H1 (cell line): Measurements from ENCODE around the gene CACNA2D4. TPM values are rescaled to one million over a fixed set of nuclear protein-coding genes. Genes with fewer than 3 reads are reported as not detected.

ENCODE experiments used
- CTCF ChIA-PET: fragments of 300-600 bp; sonication (Branson Sonifier 250); formaldehyde crosslinking; loops from one replicate; lab custom pipeline; 2021; ENCODE audit not compliant: partially characterized antibody; lab: Charles Lee
- POLR2A ChIA-PET: fragments of 300-600 bp; sonication (Branson Sonifier 250); formaldehyde crosslinking; loops from one replicate; lab custom pipeline; 2021; ENCODE audit warnings: inconsistent platforms; ENCODE audit not compliant: partially characterized antibody; lab: Charles Lee
- DNase-seq, 2 experiments: peaks; one replicate each; pipeline versions ENCODE4 v3.0.0 to v3.0.0-alpha.2; 2010 to 2022; ENCODE audit warnings: low spot score in 2 of 2, low read depth in 1 of 2, mixed read lengths in 1 of 2
- FAIRE-seq: peaks from 2 replicates; lab custom pipeline; 2011; peaks lifted over from hg19 to GRCh38; lab: Jason Lieb, UNC
- H2AFZ ChIP-seq: 2 replicates; pipeline ENCODE4 v1.8.1; 2012; ENCODE audit warnings: low read length, inconsistent platforms
- H2AK5ac ChIP-seq: 2 replicates; pipeline ENCODE4 v1.6.1; 2013; ENCODE audit warnings: low read depth, low read length
- H2BK120ac ChIP-seq: replicated peaks from 2 replicates; pipeline ENCODE3; 2013; ENCODE audit warnings: low read depth, low read length, inconsistent platforms
- H2BK12ac ChIP-seq: 2 replicates; pipeline ENCODE4 v1.6.1; 2013; ENCODE audit warnings: low read depth, low read length
- H2BK15ac ChIP-seq: 2 replicates; pipeline ENCODE4 v1.6.1; 2013; ENCODE audit warnings: low read length
- H2BK20ac ChIP-seq: 2 replicates; pipeline ENCODE4 v1.6.1; 2013; ENCODE audit warnings: low read length
- H2BK5ac ChIP-seq: 2 replicates; pipeline ENCODE4 v1.6.1; 2013; ENCODE audit warnings: low read depth, low read length
- H3K14ac ChIP-seq: 2 replicates; pipeline ENCODE4 v1.6.1; 2013; ENCODE audit warnings: inconsistent platforms; ENCODE audit not compliant: insufficient read length
- H3K18ac ChIP-seq: 2 replicates; pipeline ENCODE4 v1.6.1; 2013; ENCODE audit warnings: low read length; ENCODE audit errors: extremely low read depth
- H3K23ac ChIP-seq: 2 replicates; pipeline ENCODE4 v1.6.1; 2013; ENCODE audit warnings: inconsistent platforms; ENCODE audit not compliant: insufficient read length
- H3K23me2 ChIP-seq: 2 replicates; pipeline ENCODE4 v1.6.1; 2013; ENCODE audit warnings: low read depth, low read length
- H3K27ac ChIP-seq: 2 replicates; pipeline ENCODE4 v1.6.1; 2011; ENCODE audit warnings: low read depth, low read length, inconsistent platforms
- H3K27me3 ChIP-seq, 4 experiments: replicated peaks in 1 of 4; 1 replicate in 1 of 4; 2 replicates in 3 of 4; pipeline versions ENCODE4 v1.6.1 to v1.8.1; 2011 to 2013; ENCODE audit warnings: low read length in 3 of 4, mild to moderate bottlenecking in 3 of 4, inconsistent platforms in 2 of 4, mixed read lengths in 2 of 4, moderate library complexity in 1 of 4; ENCODE audit not compliant: control insufficient read depth in 3 of 4, insufficient read depth in 3 of 4; ENCODE audit errors: extremely low read depth in 1 of 4
- H3K36me3 ChIP-seq, 4 experiments: 2 replicates each; pipeline versions ENCODE4 v1.6.1 to v1.8.1; 2011 to 2013; ENCODE audit warnings: mild to moderate bottlenecking in 4 of 4, low read length in 3 of 4, moderate library complexity in 2 of 4, control low read depth in 1 of 4, inconsistent platforms in 1 of 4; ENCODE audit not compliant: insufficient read depth in 4 of 4, control insufficient read depth in 2 of 4
- H3K4ac ChIP-seq: replicated peaks from 2 replicates; pipeline ENCODE3; 2013; ENCODE audit warnings: low read length, low read depth, mixed read lengths, inconsistent platforms; ENCODE audit not compliant: insufficient read length
- H3K4me1 ChIP-seq, 4 experiments: replicated peaks in 1 of 4; 1 replicate in 1 of 4; 2 replicates in 3 of 4; pipeline versions ENCODE4 v1.6.1 to v1.8.1; 2011 to 2013; ENCODE audit warnings: low read length in 3 of 4, inconsistent platforms in 2 of 4, mixed read lengths in 1 of 4; ENCODE audit not compliant: insufficient read depth in 4 of 4, control insufficient read depth in 3 of 4
- H3K4me2 ChIP-seq, 2 experiments: 2 replicates each; pipeline versions ENCODE4 v1.6.1 to v1.8.1; 2011 to 2013; ENCODE audit warnings: low read depth in 2 of 2, low read length in 2 of 2, control low read depth in 1 of 2, inconsistent platforms in 1 of 2, mild to moderate bottlenecking in 1 of 2; ENCODE audit not compliant: insufficient read depth in 1 of 2
- H3K4me3 ChIP-seq, 4 experiments: fragments of 200-600, 300-600 bp in 1 of 4; sonication (generic), shearing (Covaris generic), sonication (Bioruptor Twin) in 1 of 4; 2 replicates each; pipeline versions ENCODE4 v1.5.1 to v1.8.1; 2011 to 2016; ENCODE audit warnings: low read length in 4 of 4, low read depth in 3 of 4, control low read depth in 2 of 4, inconsistent platforms in 2 of 4, mild to moderate bottlenecking in 2 of 4, mixed read lengths in 1 of 4, moderate library complexity in 1 of 4; ENCODE audit not compliant: insufficient read depth in 2 of 4; ENCODE audit errors: extremely low read depth in 1 of 4
- H3K56ac ChIP-seq: replicated peaks from 2 replicates; pipeline ENCODE3; 2013; ENCODE audit warnings: low read depth, mild to moderate bottlenecking, mixed read lengths, low read length, inconsistent platforms; ENCODE audit not compliant: insufficient read length
- H3K79me1 ChIP-seq: 2 replicates; pipeline ENCODE4 v1.6.1; 2013; ENCODE audit warnings: low read depth, low read length, control low read depth
- H3K79me2 ChIP-seq, 2 experiments: 2 replicates each; pipeline versions ENCODE4 v1.6.1 to v1.8.1; 2012 to 2013; ENCODE audit warnings: low read length in 2 of 2, mild to moderate bottlenecking in 2 of 2, inconsistent platforms in 1 of 2; ENCODE audit not compliant: insufficient read depth in 2 of 2, control insufficient read depth in 1 of 2
- H3K9ac ChIP-seq, 4 experiments: replicated peaks in 1 of 4; 1 replicate in 1 of 4; 2 replicates in 3 of 4; pipeline versions ENCODE4 v1.6.1 to v1.8.1; 2011 to 2013; ENCODE audit warnings: low read depth in 3 of 4, low read length in 3 of 4, control low read depth in 2 of 4, mild to moderate bottlenecking in 2 of 4, moderate library complexity in 2 of 4, inconsistent platforms in 1 of 4; ENCODE audit errors: extremely low read depth in 1 of 4
- H3K9me3 ChIP-seq, 2 experiments: 2 replicates each; pipeline versions ENCODE4 v1.6.1 to v1.8.1; 2012 to 2013; ENCODE audit warnings: mild to moderate bottlenecking in 2 of 2, moderate library complexity in 2 of 2, control low read depth in 1 of 2, inconsistent platforms in 1 of 2, low read depth in 1 of 2, low read length in 1 of 2, mixed read lengths in 1 of 2; ENCODE audit not compliant: insufficient read depth in 2 of 2
- H4K20me1 ChIP-seq, 2 experiments: replicated peaks in 1 of 2; 2 replicates each; pipeline versions ENCODE3 to v1.8.1; 2011 to 2013; ENCODE audit warnings: inconsistent platforms in 2 of 2, low read length in 2 of 2, mild to moderate bottlenecking in 1 of 2; ENCODE audit not compliant: insufficient read depth in 2 of 2, control insufficient read depth in 1 of 2
- H4K5ac ChIP-seq: 2 replicates; pipeline ENCODE4 v1.6.1; 2013; ENCODE audit warnings: low read length, low read depth, mixed read lengths, inconsistent platforms; ENCODE audit not compliant: insufficient read length
- H4K8ac ChIP-seq: 2 replicates; pipeline ENCODE4 v1.8.0; 2013; ENCODE audit warnings: mild to moderate bottlenecking, moderate library complexity, low read length, inconsistent platforms; ENCODE audit not compliant: insufficient read depth; ENCODE audit errors: extremely low read depth
- H4K91ac ChIP-seq: replicated peaks from 2 replicates; pipeline ENCODE3; 2013; ENCODE audit warnings: low read length, mixed read lengths, inconsistent platforms; ENCODE audit not compliant: insufficient read length
- ATF2 ChIP-seq: IDR thresholded peaks from 2 replicates; pipeline ENCODE4 v1.6.1; 2012; ENCODE audit warnings: low read length, inconsistent platforms
- CTCF ChIP-seq, 3 experiments: IDR thresholded peaks; 1 replicate in 2 of 3; 2 replicates in 1 of 3; pipeline versions ENCODE4 v1.5.1 to v1.6.1; 2011; ENCODE audit warnings: low read length in 3 of 3, mild to moderate bottlenecking in 3 of 3, inconsistent platforms in 2 of 3, low read depth in 1 of 3, moderate library complexity in 1 of 3; ENCODE audit not compliant: insufficient read depth in 1 of 3; ENCODE audit errors: control extremely low read depth in 1 of 3
- HDAC2 ChIP-seq, 2 experiments: fragments of 300-600 bp in 1 of 2; sonication (generic) in 1 of 2; IDR thresholded peaks; 2 replicates each; pipeline ENCODE4 v1.6.1; 2011 to 2012; ENCODE audit warnings: low read depth in 2 of 2, low read length in 2 of 2, mild to moderate bottlenecking in 2 of 2, moderate library complexity in 2 of 2, borderline replicate concordance in 1 of 2, inconsistent platforms in 1 of 2
- POLR2AphosphoS5 ChIP-seq: IDR thresholded peaks from 2 replicates; pipeline ENCODE4 v1.6.1; 2011; ENCODE audit warnings: low read depth, low read length
- RNF2 ChIP-seq: fragments of 200-900, 300-1000 bp; sonication (generic); IDR thresholded peaks from 2 replicates; pipeline ENCODE4 v1.7.1; 2016; ENCODE audit warnings: borderline replicate concordance, low read depth, mild to moderate bottlenecking, antibody characterized with exemption, low read length; ENCODE audit not compliant: poor library complexity, severe bottlenecking; ENCODE audit errors: missing control alignments
- WGBS, 2 experiments: shearing (Covaris generic) in 1 of 2; methylation state at CpG; one replicate each; pipeline versions ENCODE4 v1.1.6 to v1.1.7; 2013 to 2015; ENCODE audit warnings: low lambda C conversion rate in 2 of 2, mixed read lengths in 2 of 2, inconsistent platforms in 1 of 2, low coverage in 1 of 2, missing lambda C conversion rate in 1 of 2; ENCODE audit not compliant: insufficient replicate concordance in 2 of 2, insufficient coverage in 1 of 2, insufficient read length in 1 of 2; ENCODE audit errors: extremely low coverage in 1 of 2, missing lambda C conversion rate in 1 of 2; 5-methylcytosine and 5-hydroxymethylcytosine counted together
- polyA plus RNA-seq, 7 experiments: library from polyadenylated mRNA; depleted of rRNA in 3 of 7; stranded (reverse) in 5 of 7; unstranded in 2 of 7; fragments of >200 nt in 5 of 7; fragments of 200-250 nt in 2 of 7; gene quantifications; 1 replicate in 5 of 7; 2 replicates in 1 of 7; 4 replicates in 1 of 7; pipeline versions ENCODE4 v1.2.1 to v1.2.3, GENCODE V29; 2011 to 2013; ENCODE audit warnings: missing spikeins in 2 of 7, mixed read lengths in 2 of 7
- total RNA-seq: library from RNA; stranded (reverse); fragmentation: NEBNext Ultra II Directional; extraction: Animal tissue kit (Norgen Biotek cat#: 25700); gene quantifications from 2 replicates; pipeline ENCODE4 v1.2.1, GENCODE V29; 2021

CACNA2D4 gene
- total and polyA plus RNA-seq, 2 of the 8 experiments (the other 6 are each of a cell fraction or from before 2014, with no cell fraction given) = 0.44 to 0.88 TPM

GRCh38 chr12:1939331-1939730 lies 20.9 kb upstream of the CACNA2D4 start:
- no peaks in the 10 kb centered on the region for H3K9me3 ChIP-seq
- no peak overlapping the region for H4K5ac ChIP-seq
- H3K79me1 ChIP-seq = no peaks in the 10 kb centered on the region
- no peak overlapping the region for H2BK12ac ChIP-seq
- H2BK15ac ChIP-seq = no peak overlapping the region
- H3K4ac ChIP-seq = no peak overlapping the region
- no peak overlapping the region for H4K8ac ChIP-seq
- H3K23me2 ChIP-seq = no peaks in the 10 kb centered on the region
- no peaks in the 10 kb centered on the region; a peak in 1 of 7 replicates for H3K4me1 ChIP-seq
- H4K91ac ChIP-seq = no peak overlapping the region
- H3K79me2 ChIP-seq = no peaks in the 10 kb centered on the region
- no peak for DNase-seq
- H3K36me3 ChIP-seq = peaks cover 0 to 3% (median 0%) of the 10 kb centered on the region in 4 experiments; a peak in 1 of 8 replicates
- H3K23ac ChIP-seq = no peak overlapping the region
- no peak overlapping the region for H3K27ac ChIP-seq
- no peaks in the 10 kb centered on the region for H4K20me1 ChIP-seq
- no peak overlapping the region for H3K56ac ChIP-seq
- H3K4me2 ChIP-seq = 0 out of 4 replicates have a peak overlapping the region, but pooled peaks of 1 of the 2 experiments have one; percentile 14
- no peak overlapping the region for H3K14ac ChIP-seq
- no peak overlapping the region for H2AK5ac ChIP-seq
- no peak overlapping the region for H2AFZ ChIP-seq
- H3K27me3 ChIP-seq = no peaks in the 10 kb centered on the region
- no peak overlapping the region; the same call in 1 of the 2 replicates for H2BK5ac ChIP-seq
- WGBS, 2 experiments = 80% methylated on average over 10 of the region's 10 CpGs; no CpG with 5 or more reads in 1 of the 2 experiments
- no peak overlapping the region for H3K4me3 ChIP-seq
- TF ChIP-seq POLR2AphosphoS5 = no peak
- TF ChIP-seq ATF2 = no peak
- TF ChIP-seq HDAC2 (IDR thresholded peaks at IDR 0.05; ENCODE audit: borderline replicate concordance in 1 of 2, low read depth in 2 of 2, low read length in 2 of 2) = no peak
- TF ChIP-seq CTCF (IDR thresholded peaks at IDR 0.05; ENCODE audit: control extremely low read depth in 1 of 3, insufficient read depth in 1 of 3, low read depth in 1 of 3, low read length in 3 of 3) = no peak
- no peak for TF ChIP-seq RNF2
- H2BK120ac ChIP-seq = no peak overlapping the region
- POLR2A ChIA-PET = interaction anchor here (1.2 kb wide), 1 partner anchor 145 kb away, joined by 3 read pairs; no protein-coding TSS in a partner anchor
- H3K18ac ChIP-seq = no peak overlapping the region
- CTCF ChIA-PET = interaction anchor here (0.6 to 5.5 kb wide), 78 partner anchors 9 to 1447 kb away, joined by 3 to 188 read pairs (median 5); partner anchors contain the start of gene CACNA2D4
- FAIRE-seq = no peak
- no peak overlapping the region for H3K9ac ChIP-seq
- no peak overlapping the region for H2BK20ac ChIP-seq
